ENCODE measurements around the gene FLOT1.

The FLOT1 gene

GRCh38 chr6:30703011-30703410 lies 39.5 kb downstream of the FLOT1 start:
- Histone ChIP-seq H3K4me3 (ENCODE audit: low read depth, low read length) (no peak overlapping the region), H3K27me3 (replicated peaks) (no peaks in the 10 kb centered on the region), H3K27ac (no peak overlapping the region), H3K36me3 (replicated peaks) (peaks cover 10% of the 10 kb centered on the region)
- in situ Hi-C loops (cut with HindIII; ENCODE audit: low pct_ligation_motif_present, low sequenced_read_pairs), result no loop called here
- DNase-seq, result no peak
- no peak for TF ChIP-seq CTCF (IDR thresholded peaks at IDR 0.05; ENCODE audit: low read depth, low read length, missing control alignments)

GRCh38 chr6:30700340-30700739 lies 42.1 kb downstream of the FLOT1 start:
- H3K27ac ChIP-seq, result no peak overlapping the region
- H3K36me3 ChIP-seq (replicated peaks), result peaks cover 10% of the 10 kb centered on the region
- no peak for TF ChIP-seq CTCF (IDR thresholded peaks at IDR 0.05; ENCODE audit: low read depth, low read length, missing control alignments)
- in situ Hi-C loops (cut with HindIII; ENCODE audit: low pct_ligation_motif_present, low sequenced_read_pairs), result no loop called here
- DNase-seq, result no peak
- H3K27me3 ChIP-seq (replicated peaks), result no peaks in the 10 kb centered on the region
- H3K4me3 ChIP-seq (ENCODE audit: low read depth, low read length), result no peak overlapping the region

- H3K27ac ChIP-seq, result no peak overlapping the region
- TF ChIP-seq CTCF (IDR thresholded peaks at IDR 0.05; ENCODE audit: low read depth, low read length, missing control alignments), result no peak
- no peaks in the 10 kb centered on the region for H3K27me3 ChIP-seq (replicated peaks)
- peaks cover 3% of the 10 kb centered on the region for H3K36me3 ChIP-seq (replicated peaks)
- no peak overlapping the region for H3K4me3 ChIP-seq (ENCODE audit: low read depth, low read length)
- in situ Hi-C loops (cut with HindIII; ENCODE audit: low pct_ligation_motif_present, low sequenced_read_pairs), result no loop called here
- no peak for DNase-seq
These were observed 46.1 kb downstream of the FLOT1 start for GRCh38 chr6:30696432-30696831.

GRCh38 chr6:30691208-30691847 lies 51.2 kb downstream of the FLOT1 start:
- DNase-seq, result no peak
- Histone ChIP-seq H3K4me3 (ENCODE audit: low read depth, low read length) (peak overlapping the region; percentile 86), H3K36me3 (replicated peaks) (no peaks in the 10 kb centered on the region), H3K27me3 (replicated peaks) (no peaks in the 10 kb centered on the region), H3K27ac (peak overlapping the region; percentile 48)
- TF ChIP-seq CTCF (IDR thresholded peaks at IDR 0.05; ENCODE audit: low read depth, low read length, missing control alignments), result no peak
- in situ Hi-C loops (cut with HindIII; ENCODE audit: low pct_ligation_motif_present, low sequenced_read_pairs), result no loop called here

- in situ Hi-C loops (cut with HindIII; ENCODE audit: low pct_ligation_motif_present, low sequenced_read_pairs), result no loop called here
- TF ChIP-seq CTCF (IDR thresholded peaks at IDR 0.05; ENCODE audit: low read depth, low read length, missing control alignments), result no peak
- H3K27me3 ChIP-seq (replicated peaks), result no peaks in the 10 kb centered on the region
These were observed 51.9 kb downstream of the FLOT1 start, which contains the start of gene NRM for GRCh38 chr6:30690403-30691207. Gene NRM, minus strand, starts transcription at chr6:30690984. Its CDS starts 10 bp downstream, at chr6:30690974.

More at GRCh38 chr6:30690403-30691207, 51.9 kb downstream of the FLOT1 start, which contains the start of gene NRM:
- peak; percentile 62 for DNase-seq
- Histone ChIP-seq H3K36me3 (replicated peaks) (peaks cover under 1% of the 10 kb centered on the region), H3K27ac (peak within 1 kb of the TSS; percentile 48), H3K4me3 (ENCODE audit: low read depth, low read length) (peak within 1 kb of the TSS; percentile 86)

All from brain microvascular endothelial cell (primary cell).